HEK293T (cell line): ENCODE results near the gene ECE2.

Source experiments
- ARNT ChIP-seq: fragments of 450-650 bp; IDR thresholded peaks from 2 replicates; pipeline ENCODE4 v1.6.1; 2017; ENCODE audit warnings: mild to moderate bottlenecking
- BHLHE40 ChIP-seq: fragments of 450-650 bp; IDR thresholded peaks from 2 replicates; pipeline ENCODE4 v1.6.1; 2016; ENCODE audit warnings: mild to moderate bottlenecking, moderate library complexity, borderline replicate concordance
- ELF4 ChIP-seq: fragments of 450-650 bp; IDR thresholded peaks from 2 replicates; pipeline ENCODE4 v1.6.1; 2017; ENCODE audit warnings: antibody characterized with exemption
- FOXA1 ChIP-seq: fragments of 450-650 bp; IDR thresholded peaks from 2 replicates; pipeline ENCODE4 v1.6.1; 2016; ENCODE audit warnings: mild to moderate bottlenecking
- FOXK2 ChIP-seq: fragments of 450-650 bp; IDR thresholded peaks from 2 replicates; pipeline ENCODE4 v1.6.1; 2016; ENCODE audit warnings: mild to moderate bottlenecking
- FOXM1 ChIP-seq: fragments of 450-650 bp; IDR thresholded peaks from 2 replicates; pipeline ENCODE4 v1.6.1; 2017; ENCODE audit warnings: mild to moderate bottlenecking, borderline replicate concordance
- LEF1 ChIP-seq: fragments of 450-650 bp; IDR thresholded peaks from 2 replicates; pipeline ENCODE4 v1.6.1; 2017; ENCODE audit warnings: mild to moderate bottlenecking, borderline replicate concordance
- NFRKB ChIP-seq: fragments of 450-650 bp; IDR thresholded peaks from 2 replicates; pipeline ENCODE4 v1.6.1; 2016; ENCODE audit warnings: mild to moderate bottlenecking, moderate library complexity
- SP1 ChIP-seq: fragments of 450-650 bp; IDR thresholded peaks from 2 replicates; pipeline ENCODE4 v1.6.1; 2017
- SUZ12 ChIP-seq: fragments of 450-650 bp; IDR thresholded peaks from 2 replicates; pipeline ENCODE4 v1.6.1; 2016; ENCODE audit warnings: mild to moderate bottlenecking
- TARDBP ChIP-seq: fragments of 450-650 bp; IDR thresholded peaks from 2 replicates; pipeline ENCODE4 v1.6.1; 2016
- TF ChIP-seq, protein P1 (sequence below): fragments of 450-650 bp; IDR thresholded peaks from 2 replicates; pipeline ENCODE4 v1.6.1; 2016

DNA sequence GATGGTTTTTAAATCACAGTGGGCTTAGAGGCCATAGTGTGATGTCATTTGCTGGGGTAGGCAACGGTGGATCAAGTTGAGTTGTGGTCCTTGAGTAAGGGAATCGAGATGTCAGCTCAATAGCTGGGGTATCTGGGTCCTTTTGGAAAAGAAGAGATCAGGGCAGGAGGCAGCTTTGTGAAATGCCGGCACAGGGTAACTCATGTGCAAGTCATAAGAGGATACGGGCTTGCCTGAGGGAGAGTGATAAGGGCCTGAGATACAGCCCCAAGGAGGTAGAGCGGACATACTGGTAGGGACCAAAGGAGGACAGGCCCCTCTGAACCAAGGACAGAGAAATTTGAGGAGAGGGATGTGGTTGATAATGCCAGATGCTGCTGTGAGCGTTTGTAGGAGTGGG is 57.4 kb downstream of the ECE2 start:
- TF ChIP-seq SUZ12 (no peak), TARDBP (no peak), LEF1 (no peak), FOXA1 (no peak), SP1 (no peak), ELF4 (no peak), FOXM1 (no peak), NFRKB (no peak), FOXK2 (no peak), ARNT (no peak), BHLHE40 (no peak)
- TF ChIP-seq, protein P1, sequence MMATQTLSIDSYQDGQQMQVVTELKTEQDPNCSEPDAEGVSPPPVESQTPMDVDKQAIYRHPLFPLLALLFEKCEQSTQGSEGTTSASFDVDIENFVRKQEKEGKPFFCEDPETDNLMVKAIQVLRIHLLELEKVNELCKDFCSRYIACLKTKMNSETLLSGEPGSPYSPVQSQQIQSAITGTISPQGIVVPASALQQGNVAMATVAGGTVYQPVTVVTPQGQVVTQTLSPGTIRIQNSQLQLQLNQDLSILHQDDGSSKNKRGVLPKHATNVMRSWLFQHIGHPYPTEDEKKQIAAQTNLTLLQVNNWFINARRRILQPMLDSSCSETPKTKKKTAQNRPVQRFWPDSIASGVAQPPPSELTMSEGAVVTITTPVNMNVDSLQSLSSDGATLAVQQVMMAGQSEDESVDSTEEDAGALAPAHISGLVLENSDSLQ: no peak
